ENCODE data around the gene CYP4V2.
"Not testable (repeated sequence)": the region's sequence is repeated elsewhere in the genome, so short reads cannot be mapped to it uniquely, and the experiment has no call there.

CYP4V2 gene

DNA sequence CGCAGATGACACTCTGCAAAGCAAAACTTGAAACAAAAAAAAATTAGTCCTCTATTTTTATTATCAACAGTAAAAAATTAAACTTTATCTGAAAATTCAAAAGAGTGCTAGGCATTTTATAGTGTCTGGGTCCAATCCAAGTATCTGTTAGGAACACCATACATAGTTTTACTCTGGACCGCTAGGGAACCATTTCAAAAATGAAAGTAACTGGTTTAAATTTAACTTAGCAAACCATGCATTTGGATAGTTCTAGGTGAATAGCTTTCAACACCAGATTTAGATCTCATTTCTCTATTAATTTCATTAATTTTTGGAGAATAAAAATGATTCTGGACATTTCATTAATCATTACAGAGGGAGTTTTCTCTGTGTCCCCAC, 37.1 kb downstream of the CYP4V2 start:
- DNase-seq (ENCODE audit: low spot score) = no peak

DNA sequence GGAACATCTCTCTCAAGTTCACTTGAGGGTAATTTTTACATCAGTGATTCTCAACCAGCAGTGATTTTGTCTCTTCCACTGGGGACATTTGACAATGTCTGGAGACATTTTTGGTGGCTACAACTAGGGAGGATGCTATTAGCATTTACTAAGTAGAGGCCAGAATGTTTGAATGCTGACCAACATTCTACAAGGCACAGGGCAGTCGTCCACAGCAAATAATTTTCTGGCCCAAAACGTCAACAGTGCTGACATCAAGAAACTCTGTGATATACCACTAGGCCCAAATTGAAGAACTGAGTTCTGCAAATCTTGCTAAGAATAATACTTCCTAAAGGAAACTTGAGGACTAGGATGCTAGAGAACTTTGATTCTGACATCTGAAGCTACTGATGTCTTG, 43.0 kb downstream of the CYP4V2 start:
- no peak for DNase-seq (ENCODE audit: low spot score)

DNA sequence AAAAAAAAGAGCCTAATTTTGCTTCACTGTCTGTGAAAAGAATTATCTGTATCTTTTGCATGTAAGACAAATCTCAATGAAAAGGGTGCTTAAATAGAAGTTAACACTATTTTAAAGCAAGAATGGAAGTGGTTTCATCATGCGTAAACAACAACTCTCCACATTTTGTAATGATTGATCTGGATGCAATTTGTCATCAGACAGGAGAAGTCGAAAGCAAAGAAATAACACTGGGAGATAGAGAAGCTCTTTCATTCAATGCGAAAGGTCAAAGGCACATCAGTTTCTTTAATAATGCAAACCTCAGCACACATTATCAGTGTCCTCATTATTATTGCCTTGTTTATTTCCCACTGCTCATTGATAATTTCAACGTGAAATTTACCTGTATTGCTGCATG, 44.8 kb downstream of the CYP4V2 start:
- no peak for DNase-seq (ENCODE audit: low spot score)

DNA sequence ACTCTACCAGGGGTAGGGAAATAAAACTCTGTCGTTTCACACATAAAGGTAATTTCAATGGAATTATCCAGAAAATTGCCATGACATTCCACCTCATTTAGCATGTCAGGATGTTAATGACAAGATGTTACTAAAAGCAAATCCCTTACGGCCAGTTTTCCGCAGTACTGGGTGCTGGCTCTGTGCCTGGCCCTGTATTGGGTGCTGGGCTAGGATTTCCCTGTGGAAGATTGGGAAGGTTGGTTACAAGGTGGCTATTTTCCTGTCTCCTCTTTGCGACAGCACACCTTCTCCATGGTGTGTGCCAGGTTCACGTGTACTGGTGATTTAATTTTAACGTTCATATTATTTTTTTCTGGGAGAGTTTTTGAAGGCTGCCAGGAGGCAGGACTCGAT, 49.1 kb downstream of the CYP4V2 start:
- no peak for DNase-seq (ENCODE audit: low spot score)

DNA sequence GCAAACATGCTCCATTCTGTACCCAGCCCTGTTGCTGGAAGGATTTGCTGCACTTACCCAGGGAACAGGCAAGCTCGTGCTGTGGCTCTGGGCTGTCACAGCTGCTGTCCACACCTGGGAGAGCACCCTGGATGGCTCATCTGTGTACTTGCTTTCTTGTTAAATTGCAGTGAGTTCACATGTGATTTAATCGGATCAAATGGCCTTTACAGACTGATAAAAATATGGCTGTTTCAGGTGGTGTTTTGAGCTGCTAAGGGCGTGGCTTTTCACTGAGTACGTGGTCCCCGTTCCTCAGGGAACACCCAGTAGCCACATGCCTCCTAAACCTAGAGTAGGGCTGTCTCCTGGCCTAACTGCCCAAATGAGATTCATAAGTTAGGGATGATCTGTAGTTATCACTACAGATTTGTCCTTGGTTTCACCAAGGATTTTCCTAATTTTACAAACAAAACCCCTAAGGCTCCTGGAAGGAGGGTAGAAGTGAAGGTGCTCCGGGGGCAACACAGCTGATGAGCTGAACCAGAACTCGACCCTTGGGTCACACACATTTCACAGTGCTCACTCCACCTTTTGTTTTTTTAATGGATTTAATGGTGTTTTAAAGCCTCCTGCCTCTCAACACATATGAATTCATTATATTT, 49.6 kb downstream of the CYP4V2 start:
- DNase-seq (ENCODE audit: low spot score) = no peak

DNA sequence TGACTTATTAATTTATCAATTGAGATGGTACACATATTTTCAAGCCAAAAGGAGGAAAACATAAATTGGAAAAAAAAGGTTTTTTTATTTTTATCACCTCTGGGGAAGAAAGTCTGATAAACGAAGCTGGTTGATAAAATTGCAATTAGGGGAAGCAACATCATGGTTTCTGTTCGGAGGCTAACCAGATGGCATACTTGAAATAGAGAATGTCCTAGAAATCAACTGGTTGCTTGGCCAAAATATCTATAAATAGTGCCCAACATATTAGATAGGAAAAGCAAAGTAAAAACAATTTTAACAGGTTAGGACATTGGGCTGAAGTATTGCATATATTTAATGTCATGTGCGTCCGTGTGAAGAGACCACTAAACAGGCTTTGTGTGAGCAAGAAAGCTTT, 50.2 kb downstream of the CYP4V2 start:
- DNase-seq (ENCODE audit: low spot score) = no peak

DNA sequence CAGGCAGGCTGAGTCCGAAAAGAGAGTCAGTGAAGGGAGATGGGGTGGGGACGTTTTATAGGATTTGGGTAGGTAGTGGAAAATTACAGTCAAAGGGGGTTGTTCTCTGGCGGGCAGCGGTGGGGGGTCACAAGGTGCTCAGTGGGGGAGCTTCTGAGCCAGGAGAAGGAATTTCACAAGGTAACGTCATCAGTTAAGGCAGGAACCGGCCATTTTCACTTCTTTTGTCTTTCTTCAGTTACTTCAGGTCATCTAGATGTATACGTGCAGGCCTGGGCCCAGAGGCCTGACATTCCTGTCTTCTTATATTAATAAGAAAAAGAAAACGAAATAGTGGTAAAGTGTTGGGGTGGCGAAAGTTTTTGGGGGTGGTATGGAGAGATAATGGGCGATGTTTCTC, 50.7 kb downstream of the CYP4V2 start:
- DNase-seq (ENCODE audit: low spot score) = not testable (repeated sequence)

DNA sequence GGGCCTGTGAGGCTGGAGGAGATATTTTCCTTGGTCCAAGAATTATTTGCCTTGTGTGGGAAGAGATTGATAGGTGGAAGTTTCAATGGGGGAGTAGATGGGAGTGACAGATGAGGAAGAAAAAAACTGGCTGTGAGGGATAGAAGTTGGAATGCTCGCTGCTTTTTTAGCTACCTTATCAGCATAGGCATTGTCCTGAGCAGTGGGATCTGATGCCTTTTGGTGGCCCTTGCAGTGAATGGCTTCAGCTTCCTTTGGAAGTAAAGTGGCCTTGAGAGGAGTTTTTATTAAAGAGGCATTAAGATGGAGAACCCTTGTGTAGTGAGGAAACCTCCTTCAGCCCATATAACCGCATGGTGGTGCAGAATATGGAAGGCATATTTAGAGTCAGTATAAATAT, 52.0 kb downstream of the CYP4V2 start:
- no peak for DNase-seq (ENCODE audit: low spot score)

DNA sequence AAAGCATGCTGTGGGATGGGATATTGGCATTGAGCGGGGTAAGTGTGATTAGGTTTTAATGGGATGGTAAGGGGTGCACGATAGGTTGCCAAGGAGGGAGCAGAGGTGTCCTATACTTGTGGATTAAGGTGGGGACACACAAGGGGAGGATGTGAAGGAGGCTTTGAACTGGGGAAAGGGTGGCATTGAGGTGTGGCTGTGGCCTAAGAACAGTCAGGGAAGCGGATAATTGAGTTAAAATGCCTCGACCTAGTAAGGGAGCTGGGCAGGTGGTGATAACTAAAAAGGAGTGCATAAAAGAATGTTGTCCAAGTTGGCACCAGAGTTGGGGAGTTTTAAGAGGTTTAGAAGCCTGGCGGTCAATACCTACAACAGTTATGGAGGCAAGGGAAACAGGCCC, 53.5 kb downstream of the CYP4V2 start:
- DNase-seq (ENCODE audit: low spot score) = no peak

DNA sequence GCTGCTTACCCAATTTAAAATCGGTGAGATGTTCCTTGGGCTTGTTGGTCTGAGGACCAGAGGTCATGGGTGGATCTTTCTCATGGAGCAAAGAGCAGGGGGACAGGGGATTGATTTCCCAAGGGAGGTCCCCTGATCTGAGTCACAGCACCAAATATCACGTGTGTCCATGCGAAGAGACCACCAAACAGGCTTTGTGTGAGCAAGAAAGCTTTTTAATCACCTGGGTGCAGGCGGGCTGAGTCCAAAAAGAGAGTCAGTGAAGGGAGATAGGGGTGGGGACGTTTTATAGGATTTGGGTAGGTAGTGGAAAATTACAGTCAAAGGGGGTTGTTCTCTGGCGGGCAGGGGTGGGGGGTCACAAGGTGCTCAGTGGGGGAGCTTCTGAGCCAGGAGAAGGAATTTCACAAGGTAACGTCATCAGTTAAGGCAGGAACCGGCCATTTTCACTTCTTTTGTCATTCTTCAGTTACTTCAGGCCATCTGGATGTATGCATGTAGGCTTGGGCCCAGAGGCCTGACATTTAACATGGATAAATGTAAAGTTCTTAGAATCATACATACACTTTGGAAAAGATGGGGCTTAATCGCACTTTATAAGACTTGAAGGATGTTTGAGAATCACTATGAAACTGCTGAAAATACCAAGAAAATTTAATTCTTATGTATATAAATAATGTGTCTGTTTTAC, 55.8 kb downstream of the CYP4V2 start:
- DNase-seq (ENCODE audit: low spot score) = not testable (repeated sequence)

DNA sequence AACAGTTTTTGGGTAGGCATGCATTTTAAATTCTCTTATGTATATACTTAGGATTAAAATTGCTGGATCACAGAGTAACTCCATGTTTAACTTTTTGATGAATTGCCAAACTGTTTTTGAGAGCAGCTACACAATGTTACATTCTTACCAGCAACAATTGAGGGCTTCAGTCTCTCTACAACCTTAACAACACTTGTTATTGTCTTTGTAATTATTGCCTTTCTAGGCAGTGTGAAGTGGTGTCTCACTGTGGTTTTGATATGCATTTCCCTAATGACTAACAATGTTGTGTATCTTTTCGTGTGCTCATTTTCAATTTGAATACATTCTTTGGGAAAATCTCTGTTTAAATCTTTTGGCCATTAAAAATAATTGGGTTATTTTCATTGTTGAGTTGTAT, 57.3 kb downstream of the CYP4V2 start:
- DNase-seq (ENCODE audit: low spot score) = peak; percentile 20

DNA sequence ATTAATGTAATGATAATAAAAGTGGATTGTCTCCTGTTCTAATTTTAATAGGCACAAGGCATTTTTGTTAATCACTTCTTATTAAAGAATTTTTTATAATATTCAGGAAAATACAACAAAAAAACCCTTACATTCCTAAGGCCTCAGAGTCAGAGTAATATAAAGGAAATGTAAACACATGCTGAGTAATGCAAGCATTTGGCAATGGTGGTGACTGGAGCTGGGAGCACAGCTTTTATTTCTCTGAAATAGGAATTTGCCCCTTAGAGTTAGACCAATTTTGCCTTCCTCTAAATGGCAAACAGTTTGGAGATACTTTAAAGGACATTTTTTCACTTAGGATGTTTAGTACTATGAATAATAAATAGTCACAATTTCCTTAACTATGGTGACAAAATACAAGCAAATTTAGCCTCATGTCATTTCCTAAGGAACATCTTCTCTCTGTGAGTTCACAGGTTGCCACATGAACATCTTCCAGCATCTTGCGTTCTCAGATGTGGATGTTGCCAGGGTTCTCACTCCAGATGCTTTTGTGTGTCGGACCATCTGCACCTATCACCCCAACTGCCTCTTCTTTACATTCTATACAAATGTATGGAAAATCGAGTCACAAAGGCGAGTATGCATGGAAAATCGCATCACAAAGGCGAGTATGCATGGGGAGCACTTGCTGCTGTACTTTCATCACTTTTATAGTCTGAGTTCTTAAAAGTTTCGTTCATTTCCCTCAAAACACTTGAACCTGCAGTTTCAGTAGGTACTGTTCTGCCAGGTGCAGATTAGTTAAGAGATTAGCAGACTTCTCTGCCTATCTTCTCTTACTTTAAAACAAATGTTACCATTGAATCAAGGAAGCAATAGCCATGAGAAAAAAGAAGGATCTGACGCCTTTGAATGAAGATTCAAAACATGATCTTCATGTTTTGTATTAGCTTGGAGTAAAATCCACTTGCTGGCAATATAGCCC, 58.7 kb downstream of the CYP4V2 start:
- DNase-seq (ENCODE audit: low spot score) = no peak

DNA sequence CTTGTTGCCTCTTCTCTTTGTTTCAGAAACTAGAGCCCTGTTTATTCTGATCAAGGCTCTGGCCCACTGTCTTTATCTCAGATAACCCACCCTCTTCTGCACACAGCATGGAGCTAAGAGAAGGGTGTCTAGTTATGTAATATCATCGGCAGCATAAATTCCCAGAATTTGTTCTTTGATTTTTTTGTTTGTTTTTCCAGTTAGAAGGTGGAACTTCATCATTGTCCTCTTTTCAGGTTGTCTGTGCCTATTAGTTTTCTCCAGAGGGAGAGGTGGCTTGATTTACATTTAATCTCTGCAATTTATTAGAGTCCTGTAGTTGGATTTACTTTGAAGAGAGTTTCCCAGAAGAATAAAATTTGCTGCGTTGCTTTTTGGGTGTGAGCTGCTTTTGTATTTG, 59.4 kb downstream of the CYP4V2 start:
- no peak for DNase-seq (ENCODE audit: low spot score)

DNA sequence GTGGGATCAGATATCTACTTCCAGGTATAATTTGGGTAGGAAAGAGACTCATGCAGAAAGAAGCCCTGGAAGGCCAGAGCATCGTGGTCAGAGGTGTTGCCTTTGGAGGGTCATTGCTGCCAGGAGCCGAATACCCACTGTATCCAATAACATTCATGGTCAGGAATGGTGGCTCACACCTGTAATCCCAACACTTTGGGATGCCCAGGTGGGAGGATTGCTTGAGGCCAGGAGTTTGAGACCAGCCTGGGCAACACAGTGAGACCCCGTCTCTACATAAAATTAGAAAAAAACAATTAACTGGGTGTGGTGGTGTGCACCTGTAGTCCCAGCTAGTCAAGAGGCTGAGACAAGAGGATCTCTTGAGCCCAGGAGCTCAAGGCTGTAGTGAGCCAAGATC, 63.8 kb downstream of the CYP4V2 start:
- no peak for DNase-seq (ENCODE audit: low spot score)

DNA sequence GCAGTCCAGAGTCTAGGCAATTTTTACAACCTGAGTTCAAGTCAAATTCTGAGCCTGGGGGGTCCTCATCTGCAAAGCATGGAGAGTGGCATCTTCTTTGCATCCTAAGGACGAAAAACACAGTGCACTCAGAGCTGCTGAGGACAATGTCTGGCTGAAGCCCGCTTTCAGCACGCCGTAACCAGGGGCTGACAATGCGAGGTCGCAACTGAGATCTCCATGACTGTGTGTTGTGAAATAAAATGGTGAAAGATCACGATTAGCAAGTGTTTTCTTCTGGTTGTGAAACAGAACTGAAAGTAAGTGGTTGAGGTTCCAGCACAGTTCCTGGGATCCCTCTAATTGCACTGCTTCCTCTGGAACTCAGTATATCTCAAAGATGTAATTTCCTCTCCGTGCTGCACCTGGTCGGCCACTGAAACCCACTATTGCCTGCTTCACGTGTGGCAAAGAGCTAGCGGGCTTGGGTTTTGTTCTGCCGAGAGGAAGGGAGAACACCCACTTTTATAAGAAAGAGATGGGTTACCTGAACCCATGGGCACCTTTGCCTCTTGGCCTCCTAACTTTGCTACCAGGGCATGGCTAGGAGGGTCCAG, 66.9 kb downstream of the CYP4V2 start:
- DNase-seq (ENCODE audit: low spot score) = no peak

DNA sequence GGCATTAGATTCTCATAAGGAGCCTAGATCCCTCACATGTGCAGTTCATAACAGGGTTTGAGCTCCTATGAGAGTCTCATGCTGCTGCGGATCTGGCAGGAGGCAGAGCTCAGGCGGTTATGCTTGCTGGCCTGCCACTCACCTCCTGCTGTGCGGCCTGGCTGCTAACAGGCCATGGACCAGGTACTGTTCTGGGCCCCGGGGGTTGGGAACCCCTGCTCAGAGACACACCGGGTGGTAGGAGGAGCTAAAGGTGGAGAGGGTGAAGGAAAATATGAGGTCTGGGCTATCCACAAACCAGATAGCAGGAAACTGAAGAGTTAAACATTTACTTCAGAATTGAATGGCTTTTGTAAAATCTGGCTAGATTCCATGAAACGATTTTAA, 68.7 kb downstream of the CYP4V2 start:
- no peak for DNase-seq (ENCODE audit: low spot score)
